Ishikawa (cell line): ENCODE data around the gene RAPGEF3.

Experiments used
- CEBPB ChIP-seq: IDR thresholded peaks from 2 replicates; pipeline ENCODE4 v1.6.1; 2012
- CREB1 ChIP-seq: IDR thresholded peaks from 2 replicates; pipeline ENCODE4 v1.6.1; 2012; ENCODE audit warnings: low read depth
- EGR1 ChIP-seq: IDR thresholded peaks from 2 replicates; pipeline ENCODE4 v1.6.1; 2012
- EP300 ChIP-seq: IDR thresholded peaks from 2 replicates; pipeline ENCODE4 v1.6.1; 2012; ENCODE audit warnings: borderline replicate concordance
- MAX ChIP-seq: IDR thresholded peaks from 2 replicates; pipeline ENCODE4 v1.6.1; 2012
- NFIC ChIP-seq: IDR thresholded peaks from 2 replicates; pipeline ENCODE4 v1.6.1; 2012
- RAD21 ChIP-seq: IDR thresholded peaks from 2 replicates; pipeline ENCODE4 v1.6.1; 2012; ENCODE audit warnings: low read depth
- TAF1 ChIP-seq: IDR thresholded peaks from 2 replicates; pipeline ENCODE4 v1.6.1; 2012; ENCODE audit warnings: low read depth, mild to moderate bottlenecking
- TCF12 ChIP-seq: IDR thresholded peaks from 2 replicates; pipeline ENCODE4 v1.6.1; 2012; ENCODE audit warnings: low read depth
- TEAD4 ChIP-seq: IDR thresholded peaks from 2 replicates; pipeline ENCODE4 v1.6.1; 2012
- YY1 ChIP-seq: IDR thresholded peaks from 2 replicates; pipeline ENCODE4 v1.6.1; 2012; ENCODE audit warnings: low read depth
- ZBTB7A ChIP-seq: IDR thresholded peaks from 2 replicates; pipeline ENCODE4 v1.6.1; 2012; ENCODE audit warnings: low read depth
- TF ChIP-seq, protein P1 (sequence below): IDR thresholded peaks from 2 replicates; pipeline ENCODE4 v1.6.1; 2012
- TF ChIP-seq, protein P2 (sequence below): IDR thresholded peaks from 2 replicates; pipeline ENCODE4 v1.6.1; 2012; ENCODE audit warnings: low read depth, mild to moderate bottlenecking

DNA sequence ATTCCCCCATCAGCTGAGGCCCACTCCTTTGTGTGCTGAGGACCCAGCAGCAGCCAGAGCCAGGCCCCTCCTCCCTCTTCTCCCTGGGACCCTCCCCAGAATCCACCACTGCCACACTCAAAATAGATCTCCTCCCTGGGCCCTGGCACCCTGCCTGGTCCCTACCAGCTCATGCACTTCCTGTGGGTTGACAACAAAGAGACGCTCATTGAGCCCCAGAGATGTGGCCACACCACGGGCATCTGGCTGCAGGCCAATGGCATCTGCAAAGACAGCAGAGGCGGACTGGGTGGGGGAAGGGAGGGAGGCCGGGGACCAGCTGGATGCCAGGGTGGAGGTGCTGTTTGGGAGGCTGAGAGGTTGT, 17.4 kb downstream of the RAPGEF3 start:
- TF ChIP-seq NFIC: peak; percentile 97
- TF ChIP-seq EP300: peak; percentile 76; the same call in 1 of the 2 replicates
- no peak for TF ChIP-seq TAF1
- TF ChIP-seq, protein P1, sequence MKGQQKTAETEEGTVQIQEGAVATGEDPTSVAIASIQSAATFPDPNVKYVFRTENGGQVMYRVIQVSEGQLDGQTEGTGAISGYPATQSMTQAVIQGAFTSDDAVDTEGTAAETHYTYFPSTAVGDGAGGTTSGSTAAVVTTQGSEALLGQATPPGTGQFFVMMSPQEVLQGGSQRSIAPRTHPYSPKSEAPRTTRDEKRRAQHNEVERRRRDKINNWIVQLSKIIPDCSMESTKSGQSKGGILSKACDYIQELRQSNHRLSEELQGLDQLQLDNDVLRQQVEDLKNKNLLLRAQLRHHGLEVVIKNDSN: no peak
- no peak for TF ChIP-seq RAD21
- TF ChIP-seq, protein P2, sequence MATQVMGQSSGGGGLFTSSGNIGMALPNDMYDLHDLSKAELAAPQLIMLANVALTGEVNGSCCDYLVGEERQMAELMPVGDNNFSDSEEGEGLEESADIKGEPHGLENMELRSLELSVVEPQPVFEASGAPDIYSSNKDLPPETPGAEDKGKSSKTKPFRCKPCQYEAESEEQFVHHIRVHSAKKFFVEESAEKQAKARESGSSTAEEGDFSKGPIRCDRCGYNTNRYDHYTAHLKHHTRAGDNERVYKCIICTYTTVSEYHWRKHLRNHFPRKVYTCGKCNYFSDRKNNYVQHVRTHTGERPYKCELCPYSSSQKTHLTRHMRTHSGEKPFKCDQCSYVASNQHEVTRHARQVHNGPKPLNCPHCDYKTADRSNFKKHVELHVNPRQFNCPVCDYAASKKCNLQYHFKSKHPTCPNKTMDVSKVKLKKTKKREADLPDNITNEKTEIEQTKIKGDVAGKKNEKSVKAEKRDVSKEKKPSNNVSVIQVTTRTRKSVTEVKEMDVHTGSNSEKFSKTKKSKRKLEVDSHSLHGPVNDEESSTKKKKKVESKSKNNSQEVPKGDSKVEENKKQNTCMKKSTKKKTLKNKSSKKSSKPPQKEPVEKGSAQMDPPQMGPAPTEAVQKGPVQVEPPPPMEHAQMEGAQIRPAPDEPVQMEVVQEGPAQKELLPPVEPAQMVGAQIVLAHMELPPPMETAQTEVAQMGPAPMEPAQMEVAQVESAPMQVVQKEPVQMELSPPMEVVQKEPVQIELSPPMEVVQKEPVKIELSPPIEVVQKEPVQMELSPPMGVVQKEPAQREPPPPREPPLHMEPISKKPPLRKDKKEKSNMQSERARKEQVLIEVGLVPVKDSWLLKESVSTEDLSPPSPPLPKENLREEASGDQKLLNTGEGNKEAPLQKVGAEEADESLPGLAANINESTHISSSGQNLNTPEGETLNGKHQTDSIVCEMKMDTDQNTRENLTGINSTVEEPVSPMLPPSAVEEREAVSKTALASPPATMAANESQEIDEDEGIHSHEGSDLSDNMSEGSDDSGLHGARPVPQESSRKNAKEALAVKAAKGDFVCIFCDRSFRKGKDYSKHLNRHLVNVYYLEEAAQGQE: no peak
- peak; percentile 70 for TF ChIP-seq TCF12
- TF ChIP-seq CEBPB: no peak
- TF ChIP-seq MAX: 0 out of 2 replicates have a peak, but pooled peaks have one; percentile 32
- peak; percentile 91 for TF ChIP-seq ZBTB7A
- no peak for TF ChIP-seq EGR1
- TF ChIP-seq CREB1: no peak
- 0 out of 2 replicates have a peak, but pooled peaks have one; percentile 53 for TF ChIP-seq YY1
- peak; percentile 70 for TF ChIP-seq TEAD4
